Thyroid gland (tissue), 4 donors: ENCODE data around the gene ST6GALNAC4.

Source experiments
- POLR2A ChIP-seq, 2 donors: fragments of 450-650 bp; IDR thresholded peaks; one replicate each; pipeline ENCODE4 v1.6.1; 2017; ENCODE audit warnings: antibody characterized with exemption in 2 of 2, mild to moderate bottlenecking in 2 of 2, moderate library complexity in 1 of 2
- TF ChIP-seq, protein P1 (sequence below), 6 experiments: fragments of 200-600 bp in 3 of 6; fragments of 450-650 bp in 3 of 6; sonication (generic) in 3 of 6; IDR thresholded peaks; one replicate each; pipeline ENCODE4 v1.5.1; 2016 to 2019; ENCODE audit warnings: antibody characterized with exemption in 6 of 6, mild to moderate bottlenecking in 2 of 6, inconsistent platforms in 1 of 6, moderate library complexity in 1 of 6

DNA sequence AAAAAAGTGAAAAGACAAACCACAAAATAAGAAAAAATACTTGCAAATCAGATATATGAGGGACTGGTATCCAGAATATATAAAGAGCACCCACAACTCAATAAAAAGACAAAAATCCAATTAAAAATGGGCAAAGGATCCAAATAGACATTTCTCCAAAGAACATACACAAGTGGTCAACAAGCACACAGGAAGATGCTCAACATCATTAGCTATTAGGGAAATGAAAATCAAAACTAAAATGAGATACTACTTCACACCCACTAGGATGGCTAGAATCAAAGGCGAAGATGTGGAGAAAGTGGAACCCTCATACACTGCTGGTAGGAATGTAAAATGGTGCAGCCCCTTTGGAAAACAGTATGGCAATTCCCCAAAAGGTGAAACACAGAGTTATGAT, 41.9 kb upstream of the ST6GALNAC4 start:
- TF ChIP-seq, protein P1, sequence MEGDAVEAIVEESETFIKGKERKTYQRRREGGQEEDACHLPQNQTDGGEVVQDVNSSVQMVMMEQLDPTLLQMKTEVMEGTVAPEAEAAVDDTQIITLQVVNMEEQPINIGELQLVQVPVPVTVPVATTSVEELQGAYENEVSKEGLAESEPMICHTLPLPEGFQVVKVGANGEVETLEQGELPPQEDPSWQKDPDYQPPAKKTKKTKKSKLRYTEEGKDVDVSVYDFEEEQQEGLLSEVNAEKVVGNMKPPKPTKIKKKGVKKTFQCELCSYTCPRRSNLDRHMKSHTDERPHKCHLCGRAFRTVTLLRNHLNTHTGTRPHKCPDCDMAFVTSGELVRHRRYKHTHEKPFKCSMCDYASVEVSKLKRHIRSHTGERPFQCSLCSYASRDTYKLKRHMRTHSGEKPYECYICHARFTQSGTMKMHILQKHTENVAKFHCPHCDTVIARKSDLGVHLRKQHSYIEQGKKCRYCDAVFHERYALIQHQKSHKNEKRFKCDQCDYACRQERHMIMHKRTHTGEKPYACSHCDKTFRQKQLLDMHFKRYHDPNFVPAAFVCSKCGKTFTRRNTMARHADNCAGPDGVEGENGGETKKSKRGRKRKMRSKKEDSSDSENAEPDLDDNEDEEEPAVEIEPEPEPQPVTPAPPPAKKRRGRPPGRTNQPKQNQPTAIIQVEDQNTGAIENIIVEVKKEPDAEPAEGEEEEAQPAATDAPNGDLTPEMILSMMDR (IDR thresholded peaks at IDR 0.05) = no peak
- TF ChIP-seq POLR2A (IDR thresholded peaks at IDR 0.05) = no peak
